ENCODE data around the gene GMDS. TPM values are rescaled to one million over a fixed set of nuclear protein-coding genes. Genes with fewer than 3 reads are reported as not detected.

GMDS gene
- total RNA-seq, 1 experiment from 2014 or later = 27.6 TPM

- Mint-ChIP-seq H3K4me1 (peaks cover 20 to 22% of the 10 kb centered on the region in 2 experiments), H3K27ac (no peak overlapping the region), H3K36me3 (ENCODE audit: insufficient read depth in 1 of 3, low read depth in 3 of 3) (no peaks in the 10 kb centered on the region), H3K4me3 (no peak overlapping the region), H3K9me3 (no peaks in the 10 kb centered on the region), H3K27me3 (ENCODE audit: low read depth) (no peaks in the 10 kb centered on the region)
- no peak for DNase-seq
- Histone ChIP-seq H2BK120ac (ENCODE audit: low read depth, low read length, poor library complexity, severe bottlenecking) (no peak overlapping the region), H3K9me3 (ENCODE audit: control insufficient read depth, low read depth, low read length) (no peaks in the 10 kb centered on the region), H3K79me2 (ENCODE audit: insufficient read depth, low read length) (no peaks in the 10 kb centered on the region), H3K23ac (ENCODE audit: insufficient read length, low read depth, low read length) (no peak overlapping the region), H4K5ac (ENCODE audit: insufficient read length, low read depth, low read length) (no peak overlapping the region), H3K9ac (ENCODE audit: extremely low read depth, insufficient read length, low read length) (no peak overlapping the region), H3K18ac (ENCODE audit: insufficient read length, low read depth, low read length) (no peak overlapping the region), H2BK5ac (ENCODE audit: insufficient read length, low read length) (no peak overlapping the region), H3K4me2 (ENCODE audit: insufficient read depth, insufficient read length, low read length) (no peak overlapping the region), H2BK12ac (ENCODE audit: insufficient read length, low read depth, low read length) (no peak overlapping the region), H4K91ac (ENCODE audit: insufficient read length, low read depth, low read length) (no peak overlapping the region), H3K23me2 (ENCODE audit: insufficient read length, low read depth, low read length, poor library complexity, severe bottlenecking) (no peaks in the 10 kb centered on the region), H3K4ac (ENCODE audit: low read depth, low read length) (no peak overlapping the region), H4K20me1 (ENCODE audit: control insufficient read depth, insufficient read depth, insufficient read length) (no peaks in the 10 kb centered on the region), H3K4me1 (ENCODE audit: insufficient read depth, low read length) (peaks cover 16% of the 10 kb centered on the region; the same call in 1 of the 2 replicates), H4K8ac (replicated peaks; ENCODE audit: insufficient read length, low read depth, low read length) (no peak overlapping the region), H2AFZ (ENCODE audit: low read length) (no peak overlapping the region), H2BK15ac (ENCODE audit: low read depth, low read length) (no peak overlapping the region), H2AK5ac (ENCODE audit: insufficient read length, low read length) (no peak overlapping the region), H3K27ac (ENCODE audit: insufficient read length, low read depth, low read length) (no peak overlapping the region), H3K27me3 (ENCODE audit: insufficient read depth, low read length) (no peaks in the 10 kb centered on the region), H2BK20ac (ENCODE audit: low read depth, low read length, poor library complexity, severe bottlenecking) (no peak overlapping the region), H3K14ac (ENCODE audit: insufficient read depth, low read length) (no peak overlapping the region), H3K79me1 (ENCODE audit: insufficient read depth, low read depth, low read length, poor library complexity, severe bottlenecking) (no peaks in the 10 kb centered on the region), H3T11ph (ENCODE audit: low read length) (no peak overlapping the region), H3K56ac (ENCODE audit: insufficient read length, low read depth, low read length) (no peak overlapping the region)
- TF ChIP-seq CTCF (conservative IDR thresholded peaks at IDR 0.05) = no peak
- no CpG with 5 or more reads among the region's 7 CpGs for WGBS (ENCODE audit: extremely low coverage, insufficient read length, low lambda C conversion rate)
Measured at GRCh38 chr6:2026133-2026532, 219.3 kb downstream of the GMDS start.
